H1 (cell line): Measurements from ENCODE around the gene C1RL. TPM values are rescaled to one million over a fixed set of nuclear protein-coding genes. Genes with fewer than 3 reads are reported as not detected.

Experiments used
- CHD2 ChIP-seq: IDR thresholded peaks from 2 replicates; pipeline ENCODE4 v1.6.1; 2012; ENCODE audit warnings: low read length, improper control_type of control experiment
- CHD7 ChIP-seq: fragments of 300-600 bp; sonication (generic); IDR thresholded peaks from 2 replicates; pipeline ENCODE4 v1.7.1; 2012; ENCODE audit warnings: low read length, moderate library complexity, mild to moderate bottlenecking, inconsistent platforms; ENCODE audit not compliant: insufficient replicate concordance
- KDM4A ChIP-seq: IDR thresholded peaks from one replicate; pipeline ENCODE4 v1.7.1; 2012; ENCODE audit warnings: low read depth, mild to moderate bottlenecking, moderate library complexity, low read length, inconsistent platforms; ENCODE audit not compliant: severe bottlenecking
- SIRT6 ChIP-seq: IDR thresholded peaks from one replicate; pipeline ENCODE4 v1.7.1; 2012; ENCODE audit warnings: low read length, inconsistent platforms
- polyA plus RNA-seq, 7 experiments: library from polyadenylated mRNA; depleted of rRNA in 3 of 7; stranded (reverse) in 5 of 7; unstranded in 2 of 7; fragments of >200 nt in 5 of 7; fragments of 200-250 nt in 2 of 7; gene quantifications; 1 replicate in 5 of 7; 2 replicates in 1 of 7; 4 replicates in 1 of 7; pipeline versions ENCODE4 v1.2.1 to v1.2.3, GENCODE V29; 2011 to 2013; ENCODE audit warnings: missing spikeins in 2 of 7, mixed read lengths in 2 of 7
- total RNA-seq: library from RNA; stranded (reverse); fragmentation: NEBNext Ultra II Directional; extraction: Animal tissue kit (Norgen Biotek cat#: 25700); gene quantifications from 2 replicates; pipeline ENCODE4 v1.2.1, GENCODE V29; 2021

C1RL gene
- total and polyA plus RNA-seq, 2 of the 8 experiments (the other 6 are each of a cell fraction or from before 2014, with no cell fraction given): 11.4 to 15.5 TPM

GRCh38 chr12:7146906-7147305 lies 37.9 kb upstream of the C1RL start (continued):
- TF ChIP-seq CHD7 (no peak), SIRT6 (no peak), KDM4A (no peak), CHD2 (no peak)
